ENCODE measurements around the gene LRRC74B.

LRRC74B gene

GRCh38 chr22:21014202-21014725 is 31.5 kb upstream of the LRRC74B start:
- peak; percentile 53 to 77 (median 66) for DNase-seq

GRCh38 chr22:21014726-21015465 is 30.9 kb upstream of the LRRC74B start, which contains the start of gene P2RX6:
TSS of gene P2RX6 (plus strand) at chr22:21015165. CDS start at chr22:21015175, 10 bp downstream.
- no peak for DNase-seq

GRCh38 chr22:21015466-21016006 is 30.2 kb upstream of the LRRC74B start:
- no peak for DNase-seq

- no peak for DNase-seq
These were observed 28.9 kb upstream of the LRRC74B start for GRCh38 chr22:21016644-21017420.

- no peak for DNase-seq
These were observed 27.4 kb upstream of the LRRC74B start for GRCh38 chr22:21018314-21018713.

GRCh38 chr22:21020802-21021429 is 24.8 kb upstream of the LRRC74B start:
- no peak for DNase-seq

GRCh38 chr22:21022507-21022906 is 23.2 kb upstream of the LRRC74B start:
- no peak for DNase-seq

GRCh38 chr22:21022955-21023614 is 22.7 kb upstream of the LRRC74B start:
- no peak for DNase-seq

- peak in 1 of 6 experiments; percentile 14 for DNase-seq
These were observed 20.5 kb upstream of the LRRC74B start for GRCh38 chr22:21025266-21025665.

GRCh38 chr22:21025763-21026755 is 19.7 kb upstream of the LRRC74B start:
- no peak for DNase-seq

- no peak for DNase-seq
These were observed 18.7 kb upstream of the LRRC74B start for GRCh38 chr22:21026783-21027692.

GRCh38 chr22:21028277-21029251 is 17.2 kb upstream of the LRRC74B start:
- DNase-seq = no peak

- no peak for DNase-seq
These were observed 16.2 kb upstream of the LRRC74B start for GRCh38 chr22:21029486-21030025.

GRCh38 chr22:21030032-21030431 is 15.7 kb upstream of the LRRC74B start:
- no peak for DNase-seq

- DNase-seq = no peak
These were observed 14.9 kb upstream of the LRRC74B start for GRCh38 chr22:21030621-21031544.

- DNase-seq = no peak
These were observed 14.2 kb upstream of the LRRC74B start for GRCh38 chr22:21031545-21032036.
